ENCODE measurements around the gene ORM1.

The ORM1 gene

DNA sequence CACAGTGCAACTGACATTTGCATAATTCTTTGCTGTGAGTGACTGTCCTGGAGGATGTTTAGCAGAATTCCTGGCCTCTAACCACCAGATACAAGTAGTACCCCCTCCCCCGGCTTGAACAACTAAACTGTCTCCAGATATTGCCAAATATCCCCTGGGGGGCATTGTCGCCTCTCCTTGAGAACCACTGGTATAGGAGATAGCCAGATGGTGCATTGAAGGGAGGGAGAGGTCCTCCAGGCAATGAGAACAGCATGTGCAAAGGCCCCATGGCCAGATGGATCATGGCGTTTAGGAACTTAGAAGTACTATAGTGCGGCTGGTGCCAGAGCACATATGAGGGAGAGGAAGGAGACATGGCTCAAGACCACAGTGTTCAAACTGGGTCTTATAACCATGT is 18.9 kb upstream of the ORM1 start:
- Histone ChIP-seq H3K4me1 (ENCODE audit: insufficient read depth, low read length, severe bottlenecking) (no peaks in the 10 kb centered on the region), H3K27me3 (ENCODE audit: insufficient read depth, low read length) (peaks cover 10% of the 10 kb centered on the region)

DNA sequence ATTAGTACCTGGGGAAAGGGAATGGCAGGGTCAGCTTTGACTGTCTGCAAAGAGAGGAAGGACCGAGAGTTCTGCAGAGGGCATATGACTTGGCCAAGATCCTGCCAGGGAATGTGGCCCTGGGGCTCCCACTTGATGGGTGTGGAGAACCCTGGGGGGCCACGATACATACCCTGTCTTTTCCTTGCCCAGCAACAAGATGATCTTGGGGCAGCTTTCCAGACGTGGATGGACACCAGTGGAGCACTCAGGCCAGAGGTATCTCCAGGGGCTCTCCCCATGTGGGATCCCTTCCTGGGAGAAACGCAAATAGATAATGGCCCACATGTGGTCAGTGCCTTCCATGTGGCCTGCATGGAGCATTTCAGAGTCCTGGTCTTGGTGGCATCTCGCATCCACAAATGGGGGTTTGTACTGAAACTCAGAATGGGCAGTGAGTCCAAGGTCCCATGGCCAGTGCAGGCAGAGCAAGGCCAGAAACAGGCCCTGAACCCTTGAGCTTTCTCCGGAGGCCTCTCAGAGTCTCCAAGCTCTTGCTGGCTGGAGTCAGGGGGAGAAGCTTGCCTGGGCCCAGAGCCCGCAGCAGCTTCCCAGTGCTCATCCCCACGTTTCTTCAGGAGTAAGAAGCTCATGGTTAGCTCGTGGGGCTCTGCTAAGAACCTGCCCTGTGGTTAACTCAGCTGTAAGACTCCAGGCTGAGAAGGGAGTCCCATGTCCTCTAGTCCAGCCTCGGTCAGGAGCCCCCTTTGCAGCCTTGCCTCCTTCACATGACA is 18.3 kb upstream of the ORM1 start:
- H3K4me2 ChIP-seq (ENCODE audit: low read length), result no peak overlapping the region
- H3K4me1 ChIP-seq (ENCODE audit: insufficient read depth, low read length, severe bottlenecking), result no peaks in the 10 kb centered on the region
- H3K79me2 ChIP-seq (ENCODE audit: insufficient read depth, low read length), result no peaks in the 10 kb centered on the region
- no peaks in the 10 kb centered on the region for H4K20me1 ChIP-seq (ENCODE audit: insufficient read depth, low read length)
- no peaks in the 10 kb centered on the region for H3K36me3 ChIP-seq (ENCODE audit: insufficient read depth, low read length)
- no peak overlapping the region for H3K4me3 ChIP-seq (ENCODE audit: low read depth, low read length, poor library complexity, severe bottlenecking)
- no peaks in the 10 kb centered on the region for H3K9me2 ChIP-seq (ENCODE audit: low read depth, low read length)
- no peak overlapping the region for H3K27ac ChIP-seq (ENCODE audit: low read depth, low read length, poor library complexity, severe bottlenecking)
- H3K9me3 ChIP-seq (ENCODE audit: low read length), result no peaks in the 10 kb centered on the region
- no peak for TF ChIP-seq EZH2 (IDR thresholded peaks at IDR 0.05; ENCODE audit: borderline replicate concordance, low read length)
- no peak overlapping the region for H2AFZ ChIP-seq (ENCODE audit: low read length)
- H3F3A ChIP-seq (ENCODE audit: insufficient read depth, low read length), result no peaks in the 10 kb centered on the region
- peaks cover 6% of the 10 kb centered on the region for H3K27me3 ChIP-seq (ENCODE audit: insufficient read depth, low read length)
- no peak overlapping the region for H3K9ac ChIP-seq (ENCODE audit: low read length)

More for the DNA sequence above, 18.9 kb upstream of the ORM1 start:
- Histone ChIP-seq H3K9me3 (ENCODE audit: low read length) (no peaks in the 10 kb centered on the region), H3K9ac (ENCODE audit: low read length) (no peak overlapping the region), H3K79me2 (ENCODE audit: insufficient read depth, low read length) (no peaks in the 10 kb centered on the region), H3K27ac (ENCODE audit: low read depth, low read length, poor library complexity, severe bottlenecking) (no peak overlapping the region), H3K9me2 (ENCODE audit: low read depth, low read length) (no peaks in the 10 kb centered on the region), H3K4me3 (ENCODE audit: low read depth, low read length, poor library complexity, severe bottlenecking) (no peak overlapping the region), H4K20me1 (ENCODE audit: insufficient read depth, low read length) (no peaks in the 10 kb centered on the region), H3K4me2 (ENCODE audit: low read length) (no peak overlapping the region), H3K36me3 (ENCODE audit: insufficient read depth, low read length) (no peaks in the 10 kb centered on the region), H3F3A (ENCODE audit: insufficient read depth, low read length) (no peaks in the 10 kb centered on the region), H2AFZ (ENCODE audit: low read length) (no peak overlapping the region)
- TF ChIP-seq, protein P1, sequence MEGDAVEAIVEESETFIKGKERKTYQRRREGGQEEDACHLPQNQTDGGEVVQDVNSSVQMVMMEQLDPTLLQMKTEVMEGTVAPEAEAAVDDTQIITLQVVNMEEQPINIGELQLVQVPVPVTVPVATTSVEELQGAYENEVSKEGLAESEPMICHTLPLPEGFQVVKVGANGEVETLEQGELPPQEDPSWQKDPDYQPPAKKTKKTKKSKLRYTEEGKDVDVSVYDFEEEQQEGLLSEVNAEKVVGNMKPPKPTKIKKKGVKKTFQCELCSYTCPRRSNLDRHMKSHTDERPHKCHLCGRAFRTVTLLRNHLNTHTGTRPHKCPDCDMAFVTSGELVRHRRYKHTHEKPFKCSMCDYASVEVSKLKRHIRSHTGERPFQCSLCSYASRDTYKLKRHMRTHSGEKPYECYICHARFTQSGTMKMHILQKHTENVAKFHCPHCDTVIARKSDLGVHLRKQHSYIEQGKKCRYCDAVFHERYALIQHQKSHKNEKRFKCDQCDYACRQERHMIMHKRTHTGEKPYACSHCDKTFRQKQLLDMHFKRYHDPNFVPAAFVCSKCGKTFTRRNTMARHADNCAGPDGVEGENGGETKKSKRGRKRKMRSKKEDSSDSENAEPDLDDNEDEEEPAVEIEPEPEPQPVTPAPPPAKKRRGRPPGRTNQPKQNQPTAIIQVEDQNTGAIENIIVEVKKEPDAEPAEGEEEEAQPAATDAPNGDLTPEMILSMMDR (IDR thresholded peaks at IDR 0.05; ENCODE audit: low read length), result no peak
- no peak for TF ChIP-seq EZH2 (IDR thresholded peaks at IDR 0.05; ENCODE audit: borderline replicate concordance, low read length)

DNA sequence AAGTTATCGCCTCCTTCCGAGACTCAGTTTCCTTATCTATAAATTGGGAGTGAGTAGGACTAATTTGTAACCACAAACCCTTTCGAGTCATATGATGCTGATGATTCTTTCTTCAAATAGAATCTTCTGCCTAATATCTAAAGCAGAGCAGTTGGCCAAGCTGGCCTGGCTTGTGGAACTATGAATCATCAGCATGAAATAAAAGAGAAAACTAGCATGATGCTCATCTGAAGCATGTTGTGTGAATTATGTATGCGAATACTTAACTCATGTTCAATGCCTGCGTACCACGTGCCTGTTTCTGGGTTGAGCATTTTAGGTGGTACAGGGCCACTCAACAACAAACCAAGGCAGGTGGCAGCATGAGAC is 15.0 kb upstream of the ORM1 start:
- H2AFZ ChIP-seq (ENCODE audit: low read length), result no peak overlapping the region
- no peak overlapping the region for H3K9ac ChIP-seq (ENCODE audit: low read length)
- peaks cover 4% of the 10 kb centered on the region for H3K27me3 ChIP-seq (ENCODE audit: insufficient read depth, low read length)
- H3K4me2 ChIP-seq (ENCODE audit: low read length), result no peak overlapping the region
- no peaks in the 10 kb centered on the region for H3K36me3 ChIP-seq (ENCODE audit: insufficient read depth, low read length)
- no peaks in the 10 kb centered on the region for H3K9me3 ChIP-seq (ENCODE audit: low read length)
- H3K4me1 ChIP-seq (ENCODE audit: insufficient read depth, low read length, severe bottlenecking), result no peaks in the 10 kb centered on the region
- no peak overlapping the region for H3K27ac ChIP-seq (ENCODE audit: low read depth, low read length, poor library complexity, severe bottlenecking)
- no peaks in the 10 kb centered on the region for H3F3A ChIP-seq (ENCODE audit: insufficient read depth, low read length)
- no peaks in the 10 kb centered on the region for H4K20me1 ChIP-seq (ENCODE audit: insufficient read depth, low read length)
- no peaks in the 10 kb centered on the region for H3K79me2 ChIP-seq (ENCODE audit: insufficient read depth, low read length)
- H3K9me2 ChIP-seq (ENCODE audit: low read depth, low read length), result no peaks in the 10 kb centered on the region
- TF ChIP-seq EZH2 (IDR thresholded peaks at IDR 0.05; ENCODE audit: borderline replicate concordance, low read length), result no peak
- TF ChIP-seq, protein P1 (IDR thresholded peaks at IDR 0.05; ENCODE audit: low read length), result no peak
- H3K4me3 ChIP-seq (ENCODE audit: low read depth, low read length, poor library complexity, severe bottlenecking), result no peak overlapping the region

Data from OCI-LY1 (cell line).